Measurements from ENCODE around the gene ZNF784.

Gene ZNF784

GRCh38 chr19:55643003-55643886 lies 18.9 kb upstream of the ZNF784 start, which contains the start of gene ZNF581:
ZNF581 (plus strand) TSS chr19:55643649; CDS start chr19:55644572, 923 bp downstream.
- DNase-seq, result peak; percentile 89 to 91

- DNase-seq, result peak; percentile 56 to 63
These were observed 18.0 kb upstream of the ZNF784 start for GRCh38 chr19:55642153-55643002.

- peak in 1 of 2 experiments; percentile 58 for DNase-seq
These were observed 17.2 kb upstream of the ZNF784 start for GRCh38 chr19:55641426-55642152.

- peak; percentile 79 to 85 for DNase-seq
These were observed 16.4 kb upstream of the ZNF784 start, which contains the start of gene ZNF580 for GRCh38 chr19:55640577-55641425. ZNF580 (plus strand) TSS chr19:55641002; CDS start chr19:55642509, 1,507 bp downstream.

- peak; percentile 80 to 87 for DNase-seq
These were observed 15.7 kb upstream of the ZNF784 start for GRCh38 chr19:55640043-55640576.

- peak; percentile 77 to 80 for DNase-seq
These were observed 14.5 kb upstream of the ZNF784 start for GRCh38 chr19:55638864-55639359.

GRCh38 chr19:55637534-55637933 lies 13.2 kb upstream of the ZNF784 start:
- DNase-seq, result no peak

GRCh38 chr19:55636723-55637122 lies 12.4 kb upstream of the ZNF784 start:
- no peak for DNase-seq

GRCh38 chr19:55635856-55636440 lies 11.6 kb upstream of the ZNF784 start:
- DNase-seq, result no peak

GRCh38 chr19:55635334-55635717 lies 11.0 kb upstream of the ZNF784 start:
- peak in 1 of 2 experiments; percentile 37 for DNase-seq

GRCh38 chr19:55633861-55634260 lies 9.5 kb upstream of the ZNF784 start:
- DNase-seq, result no peak

GRCh38 chr19:55632463-55632834 lies 8.1 kb upstream of the ZNF784 start:
- peak; percentile 86 to 87 for DNase-seq

GRCh38 chr19:55626350-55626749 lies 2.0 kb upstream of the ZNF784 start:
- DNase-seq, result peak; percentile 47 to 58

- no peak for DNase-seq
These were observed 599 bp upstream of the ZNF784 start for GRCh38 chr19:55625004-55625326.

GRCh38 chr19:55623561-55623960 lies 805 bp downstream of the ZNF784 start:
- DNase-seq, result no peak

- no peak for DNase-seq
These were observed 1.2 kb downstream of the ZNF784 start for GRCh38 chr19:55623130-55623529.

GRCh38 chr19:55622242-55622969 lies 2.0 kb downstream of the ZNF784 start:
- no peak for DNase-seq

- DNase-seq, result no peak
These were observed 2.6 kb downstream of the ZNF784 start for GRCh38 chr19:55621673-55622231.

- no peak for DNase-seq
These were observed 3.1 kb downstream of the ZNF784 start for GRCh38 chr19:55621205-55621672.

All from activated T-cell treated with anti-CD3 and anti-CD28 coated beads, Interleukin-2, amount 50 U/mL, for 48 hours (primary cell).